ENCODE measurements around the gene RRP9.

GRCh38 chr3:51948016-51948580 lies 6.4 kb upstream of the RRP9 start:
- TF ChIP-seq CTCF (IDR thresholded peaks at IDR 0.05; ENCODE audit: extremely low read depth in 1 of 2, insufficient read depth in 1 of 2, low read depth in 1 of 2, low read length in 2 of 2), result no peak
- no peak for TF ChIP-seq POLR2A (IDR thresholded peaks at IDR 0.05; ENCODE audit: low read depth, low read length)
- no peak for TF ChIP-seq POLR2AphosphoS5 (IDR thresholded peaks at IDR 0.05; ENCODE audit: insufficient read depth, low read depth, low read length)
- no peak for TF ChIP-seq EZH2 (IDR thresholded peaks at IDR 0.05; ENCODE audit: borderline replicate concordance, low read depth, low read length, severe bottlenecking)
- TF ChIP-seq MYC (IDR thresholded peaks at IDR 0.05; ENCODE audit: low read depth, low read length), result no peak

All from endothelial cell of umbilical vein (primary cell).